HCT116 (cell line): ENCODE data around the gene HOXC13. TPM values are rescaled to one million over a fixed set of nuclear protein-coding genes. Genes with fewer than 3 reads are reported as not detected.

Experiments used
- ATAC-seq: fragments of 200-7000 bp; cut with Tn5 transposase; 2 replicates; pipeline ENCODE4 v1.9.1; 2020; ENCODE audit warnings: mild to moderate bottlenecking, moderate library complexity
- BruUV-seq: library from RNA; stranded (reverse); fragments of 400-500 nt; replicated peaks from 2 replicates; lab custom pipeline; 2021; lab: Mats Ljungman, UMichigan
- CTCF ChIA-PET: fragments of 300-600 bp; sonication (Branson Sonifier 250); formaldehyde crosslinking; loops from one replicate; lab custom pipeline; 2021; ENCODE audit warnings: antibody characterized with exemption; lab: Charles Lee
- POLR2A ChIA-PET: fragments of 300-600, 350-600 bp; sonication (Branson Sonifier 250); formaldehyde crosslinking; loops from one replicate; lab custom pipeline; 2021; ENCODE audit warnings: antibody characterized with exemption; lab: Charles Lee
- RAD21 ChIA-PET, 2 experiments: fragments of 300-600 bp; sonication (Branson Sonifier 250); formaldehyde crosslinking; loops; one replicate each; lab custom pipeline; 2023; ENCODE audit warnings: low total read pairs in 2 of 2; ENCODE audit not compliant: uncharacterized antibody in 2 of 2, unreplicated experiment in 2 of 2, low non-redundant PET in 1 of 2; lab: Charles Lee
- DNase-seq: peaks from one replicate; pipeline ENCODE4 v3.0.0-alpha.2; 2010; ENCODE audit warnings: low read depth, low spot score
- H2AFZ ChIP-seq: fragments of 200-600 bp; shearing (Covaris generic), sonication (generic); 2 replicates; pipeline ENCODE4 v1.6.1; 2017; ENCODE audit warnings: low read depth, mixed run types, mixed read lengths, antibody characterized with exemption, low read length; ENCODE audit not compliant: poor library complexity, severe bottlenecking
- H3K27ac ChIP-seq: 2 replicates; pipeline ENCODE4 v1.5.1; 2012; ENCODE audit warnings: low read depth, low read length
- H3K27me3 ChIP-seq: fragments of 200-600 bp; sonication (generic); 2 replicates; pipeline ENCODE4 v1.6.1; 2016; ENCODE audit warnings: mixed run types, low read length, mixed read lengths; ENCODE audit not compliant: insufficient read depth
- H3K36me3 ChIP-seq, 2 experiments: fragments of 200-500 bp in 1 of 2; fragments of 200-600 bp in 1 of 2; sonication (Bioruptor generic) in 1 of 2; sonication (generic) in 1 of 2; 2 replicates each; pipeline versions ENCODE4 v1.5.1 to v1.6.1; 2014 to 2016; ENCODE audit warnings: low read length in 2 of 2, inconsistent platforms in 1 of 2, mixed read lengths in 1 of 2, mixed run types in 1 of 2; ENCODE audit not compliant: insufficient read depth in 2 of 2, control insufficient read depth in 1 of 2
- H3K4me1 ChIP-seq, 2 experiments: fragments of 200-600 bp in 1 of 2; sonication (generic) in 1 of 2; 2 replicates each; pipeline versions ENCODE4 v1.5.1 to v1.6.1; 2012 to 2017; ENCODE audit warnings: low read length in 2 of 2, inconsistent platforms in 1 of 2, mild to moderate bottlenecking in 1 of 2, mixed read lengths in 1 of 2, mixed run types in 1 of 2, moderate library complexity in 1 of 2; ENCODE audit not compliant: insufficient read depth in 2 of 2, control insufficient read depth in 1 of 2
- H3K4me2 ChIP-seq: fragments of 200-600 bp; sonication (generic); 2 replicates; pipeline ENCODE4 v1.6.1; 2017; ENCODE audit warnings: mixed run types, low read length, mixed read lengths
- H3K4me3 ChIP-seq, 2 experiments: fragments of 200-600 bp in 1 of 2; sonication (generic) in 1 of 2; replicated peaks in 1 of 2; 2 replicates each; pipeline ENCODE4 v1.5.1; 2011 to 2016; ENCODE audit warnings: low read length in 2 of 2, control low read depth in 1 of 2, low read depth in 1 of 2, mild to moderate bottlenecking in 1 of 2, mixed read lengths in 1 of 2, mixed run types in 1 of 2
- H3K79me2 ChIP-seq: fragments of 200-600 bp; sonication (generic); 2 replicates; pipeline ENCODE4 v1.6.1; 2017; ENCODE audit warnings: mild to moderate bottlenecking, mixed run types, low read length, moderate library complexity, mixed read lengths; ENCODE audit not compliant: insufficient read depth
- H3K9ac ChIP-seq: fragments of 200-600 bp; sonication (generic); 2 replicates; pipeline ENCODE4 v1.6.1; 2016; ENCODE audit warnings: low read length, mixed read lengths
- H3K9me2 ChIP-seq: fragments of 200-600 bp; sonication (generic), shearing (Covaris generic); 2 replicates; pipeline ENCODE4 v1.6.1; 2017; ENCODE audit warnings: mixed run types, mild to moderate bottlenecking, moderate library complexity; ENCODE audit not compliant: insufficient read depth
- H3K9me3 ChIP-seq, 2 experiments: fragments of 200-500 bp in 1 of 2; fragments of 200-600 bp in 1 of 2; sonication (Bioruptor generic) in 1 of 2; sonication (generic) in 1 of 2; 2 replicates each; pipeline ENCODE4 v1.6.1; 2014 to 2017; ENCODE audit warnings: low read length in 2 of 2, mixed read lengths in 2 of 2, inconsistent platforms in 1 of 2, low read depth in 1 of 2, mild to moderate bottlenecking in 1 of 2, mixed run types in 1 of 2, moderate library complexity in 1 of 2; ENCODE audit not compliant: control insufficient read depth in 1 of 2, insufficient read depth in 1 of 2
- H4K20me1 ChIP-seq: fragments of 200-600 bp; sonication (generic), shearing (Covaris generic); 2 replicates; pipeline ENCODE4 v1.6.1; 2017; ENCODE audit warnings: mixed run types, mild to moderate bottlenecking, moderate library complexity; ENCODE audit not compliant: insufficient read depth
- CEBPB ChIP-seq: IDR thresholded peaks from 2 replicates; pipeline ENCODE4 v1.6.1; 2012; ENCODE audit warnings: low read depth
- ELF1 ChIP-seq: IDR thresholded peaks from 2 replicates; pipeline ENCODE4 v1.6.1; 2012; ENCODE audit warnings: low read depth, borderline replicate concordance
- EZH2 ChIP-seq: fragments of 200-600 bp; sonication (generic); IDR thresholded peaks from 2 replicates; pipeline ENCODE4 v1.6.1; 2017; ENCODE audit warnings: antibody characterized with exemption, mixed run types
- EZH2phosphoT487 ChIP-seq: fragments of 200-600 bp; IDR thresholded peaks from 2 replicates; pipeline ENCODE4 v1.6.1; 2018; ENCODE audit warnings: antibody characterized with exemption, borderline replicate concordance
- FOSL1 ChIP-seq: IDR thresholded peaks from 2 replicates; pipeline ENCODE4 v1.6.1; 2012; ENCODE audit warnings: low read depth
- POLR2A ChIP-seq: IDR thresholded peaks from 2 replicates; pipeline ENCODE4 v1.7.0; 2011; ENCODE audit warnings: borderline replicate concordance; ENCODE audit not compliant: insufficient read depth, insufficient read length; ENCODE audit errors: extremely low read depth
- POLR2AphosphoS5 ChIP-seq: IDR thresholded peaks from 2 replicates; pipeline ENCODE4 v1.6.1; 2011; ENCODE audit warnings: mild to moderate bottlenecking, low read depth, low read length, moderate library complexity
- RAD21 ChIP-seq: IDR thresholded peaks from 2 replicates; pipeline ENCODE4 v1.6.1; 2012; ENCODE audit warnings: low read depth, mild to moderate bottlenecking
- SIN3A ChIP-seq: IDR thresholded peaks from 2 replicates; pipeline ENCODE4 v1.6.1; 2012; ENCODE audit warnings: low read depth
- SP1 ChIP-seq: IDR thresholded peaks from 2 replicates; pipeline ENCODE4 v1.6.1; 2012; ENCODE audit warnings: low read depth
- TCF7L2 ChIP-seq: IDR thresholded peaks from 2 replicates; pipeline ENCODE4 v1.7.0; 2011; ENCODE audit warnings: borderline replicate concordance, inconsistent platforms; ENCODE audit not compliant: insufficient read depth, insufficient read length; ENCODE audit errors: extremely low read depth
- YY1 ChIP-seq: IDR thresholded peaks from 2 replicates; pipeline ENCODE4 v1.6.1; 2011; ENCODE audit warnings: low read length, low read depth, moderate library complexity, mild to moderate bottlenecking; ENCODE audit not compliant: insufficient replicate concordance; ENCODE audit errors: extremely low read depth
- intact Hi-C: fragments of 100-400 bp; cut with micrococcal nuclease; formaldehyde crosslinking; loops from 2 replicates; pipeline ENCODE4 v1.10.0; 2022
- total RNA-seq: library from RNA; stranded (reverse); gene quantifications from one replicate; pipeline ENCODE4 v1.2.1, GENCODE V29; 2021; ENCODE audit not compliant: unreplicated experiment

Gene HOXC13
- total RNA-seq, 1 experiment from 2014 or later, result 3.8 TPM

DNA sequence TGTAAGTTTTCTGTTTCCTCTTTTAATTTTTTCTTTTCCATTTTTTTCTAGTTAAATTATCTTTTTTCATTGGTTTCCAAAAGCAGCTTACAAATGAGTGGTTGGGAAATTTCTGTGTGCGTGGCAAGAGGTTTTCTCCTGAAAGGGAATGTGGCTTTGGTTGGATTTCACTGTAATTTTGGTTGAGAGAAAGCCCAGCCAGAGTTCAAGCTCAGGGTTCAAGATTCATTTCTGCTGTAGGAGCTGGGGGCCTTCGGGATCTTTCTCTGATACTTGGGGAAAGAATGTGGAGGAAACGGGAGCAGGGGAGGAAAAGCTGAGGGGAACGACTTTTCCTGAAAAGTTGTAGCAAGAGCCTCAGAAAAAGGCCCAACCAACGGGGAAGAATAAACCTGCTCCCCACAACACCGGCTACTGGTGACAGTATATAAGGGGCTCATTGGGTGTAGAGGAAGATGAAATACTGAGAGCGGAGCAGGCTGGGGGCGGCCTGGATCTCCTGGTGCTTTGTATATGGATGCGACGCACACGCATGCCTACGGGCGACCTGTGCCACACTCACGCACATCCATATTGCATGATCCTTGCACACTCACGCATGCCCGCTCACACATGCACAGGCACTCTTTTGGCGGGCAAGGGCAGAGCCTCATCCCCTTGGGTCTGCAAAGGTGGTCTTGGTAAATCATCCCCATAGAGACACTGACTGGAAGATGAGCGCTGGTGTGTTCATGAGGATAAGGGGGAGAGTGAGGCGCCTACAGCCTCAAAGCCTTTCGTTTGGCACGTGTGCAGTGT is 48.3 kb downstream of the HOXC13 start:
- ChIA-PET CTCF (interaction anchor here (0.6 to 5.7 kb wide), 5 partner anchors 46 to 239 kb away, joined by 3 to 35 read pairs (median 4); partner anchors contain the start of gene HOXC5), RAD21 (no interaction called here), POLR2A (interaction anchor here (0.6 to 1.1 kb wide), 3 partner anchors 8 to 293 kb away, joined by 3 read pairs; partner anchors contain the start of gene CBX5)
- no peaks in the 10 kb centered on the region for H3K9me3 ChIP-seq
- no peak overlapping the region for H3K9ac ChIP-seq
- H3K4me3 ChIP-seq, result no peak overlapping the region
- no peak overlapping the region for H3K4me2 ChIP-seq
- no peaks in the 10 kb centered on the region for H3K36me3 ChIP-seq
- ATAC-seq (no peak), DNase-seq (no peak)
- no peak overlapping the region for H3K27ac ChIP-seq
- no peak for TF ChIP-seq POLR2AphosphoS5
- no peak for TF ChIP-seq EZH2
- no peak for TF ChIP-seq TCF7L2
- TF ChIP-seq EZH2phosphoT487, result no peak
- no peak for TF ChIP-seq ELF1
- no peaks in the 10 kb centered on the region for H3K9me2 ChIP-seq
- H4K20me1 ChIP-seq, result no peaks in the 10 kb centered on the region
- intact Hi-C loops, result loop anchor here (5.0 kb wide), 1 partner anchor 220 kb away; no protein-coding TSS in a partner anchor
- no peaks in the 10 kb centered on the region for H3K79me2 ChIP-seq
- peaks cover 4 to 17% of the 10 kb centered on the region in 2 experiments for H3K4me1 ChIP-seq
- H3K27me3 ChIP-seq, result no peaks in the 10 kb centered on the region
- no peak overlapping the region for H2AFZ ChIP-seq
- BruUV-seq, result no TSS peak

GRCh38 chr12:53987787-53988230 is 49.2 kb downstream of the HOXC13 start:
- intact Hi-C loops, result loop anchor here (5.0 kb wide), 1 partner anchor 221 kb away; no protein-coding TSS in a partner anchor
- Histone ChIP-seq H3K4me2 (no peak overlapping the region), H3K9me3 (no peaks in the 10 kb centered on the region), H3K79me2 (no peaks in the 10 kb centered on the region), H3K27ac (no peak overlapping the region), H3K36me3 (no peaks in the 10 kb centered on the region), H4K20me1 (no peaks in the 10 kb centered on the region), H3K9me2 (no peaks in the 10 kb centered on the region), H2AFZ (no peak overlapping the region), H3K4me1 (peaks cover 4 to 17% of the 10 kb centered on the region in 2 experiments), H3K27me3 (no peaks in the 10 kb centered on the region), H3K4me3 (no peak overlapping the region), H3K9ac (no peak overlapping the region)
- POLR2A ChIA-PET, result interaction anchor here (1.1 kb wide), 1 partner anchor 292 kb away, joined by 3 read pairs; the partner anchor contains the start of gene CBX5
- RAD21 ChIA-PET, result interaction anchor here (0.7 to 1.0 kb wide), 2 partner anchors 30 to 231 kb away, joined by 3 to 5 read pairs; no protein-coding TSS in a partner anchor
- ATAC-seq (no peak), DNase-seq (no peak)
- CTCF ChIA-PET, result interaction anchor here (0.6 to 5.7 kb wide), 10 partner anchors 10 to 337 kb away, joined by 3 to 35 read pairs (median 4); partner anchors contain the start of genes COPZ1 and HOXC5
- TF ChIP-seq SIN3A, result no peak
- TF ChIP-seq RAD21, result no peak
- TF ChIP-seq POLR2A, result no peak
- no peak for TF ChIP-seq YY1
- no peak for TF ChIP-seq SP1
- TF ChIP-seq ELF1, result no peak
- no peak for TF ChIP-seq FOSL1
- no peak for TF ChIP-seq CEBPB
- BruUV-seq, result no TSS peak
